Epithelial cell of prostate (primary cell): ENCODE measurements around the gene SLC44A1.

Source experiments
- DNase-seq: peaks from one replicate; pipeline ENCODE4 v3.0.0-alpha.2; 2011; ENCODE audit warnings: low read depth, low spot score
- H3K27ac ChIP-seq: fragments of 450-650 bp; 2 replicates; pipeline ENCODE4 v1.5.1; 2017; ENCODE audit warnings: mild to moderate bottlenecking

The SLC44A1 gene

GRCh38 chr9:105244003-105244733 lies at the start of gene SLC44A1:
Gene SLC44A1 (plus strand): TSS chr9:105244651. CDS start chr9:105244869, 218 bp downstream.
- DNase-seq, result peak; percentile 70
- peak within 1 kb of the TSS; percentile 79 for H3K27ac ChIP-seq

GRCh38 chr9:105195259-105195658 lies 49.2 kb upstream of the SLC44A1 start:
- peak; percentile 31 for DNase-seq
- H3K27ac ChIP-seq, result no peak overlapping the region

GRCh38 chr9:105198023-105198422 lies 46.4 kb upstream of the SLC44A1 start:
- no peak overlapping the region for H3K27ac ChIP-seq
- DNase-seq, result no peak

- no peak overlapping the region for H3K27ac ChIP-seq
- no peak for DNase-seq
Observed at GRCh38 chr9:105198865-105199264, 45.6 kb upstream of the SLC44A1 start.

GRCh38 chr9:105204416-105204815 lies 40.0 kb upstream of the SLC44A1 start:
- DNase-seq, result no peak
- no peak overlapping the region for H3K27ac ChIP-seq

- H3K27ac ChIP-seq, result no peak overlapping the region
Observed at GRCh38 chr9:105205787-105206495, 38.5 kb upstream of the SLC44A1 start.

GRCh38 chr9:105206496-105206820 lies 38.0 kb upstream of the SLC44A1 start:
- DNase-seq, result no peak
- H3K27ac ChIP-seq, result no peak overlapping the region

More at GRCh38 chr9:105205787-105206495, 38.5 kb upstream of the SLC44A1 start:
- no peak for DNase-seq

- no peak for DNase-seq
- H3K27ac ChIP-seq, result no peak overlapping the region
Observed at GRCh38 chr9:105206821-105207699, 37.4 kb upstream of the SLC44A1 start.

- no peak for DNase-seq
- H3K27ac ChIP-seq, result no peak overlapping the region
Observed at GRCh38 chr9:105216440-105217178, 27.8 kb upstream of the SLC44A1 start.

- H3K27ac ChIP-seq, result no peak overlapping the region
- no peak for DNase-seq
Observed at GRCh38 chr9:105218673-105219072, 25.8 kb upstream of the SLC44A1 start.

GRCh38 chr9:105219291-105219805 lies 25.1 kb upstream of the SLC44A1 start:
- no peak for DNase-seq
- H3K27ac ChIP-seq, result no peak overlapping the region

- no peak for DNase-seq
- no peak overlapping the region for H3K27ac ChIP-seq
Observed at GRCh38 chr9:105220451-105220850, 24.0 kb upstream of the SLC44A1 start.

GRCh38 chr9:105223544-105224140 lies 20.8 kb upstream of the SLC44A1 start:
- DNase-seq, result no peak

GRCh38 chr9:105226055-105226454 lies 18.4 kb upstream of the SLC44A1 start:
- DNase-seq, result no peak
- no peak overlapping the region for H3K27ac ChIP-seq

More at GRCh38 chr9:105223544-105224140, 20.8 kb upstream of the SLC44A1 start:
- no peak overlapping the region for H3K27ac ChIP-seq

- no peak overlapping the region for H3K27ac ChIP-seq
- no peak for DNase-seq
Observed at GRCh38 chr9:105232207-105232606, 12.2 kb upstream of the SLC44A1 start.

GRCh38 chr9:105233873-105234272 lies 10.6 kb upstream of the SLC44A1 start:
- H3K27ac ChIP-seq, result no peak overlapping the region
- DNase-seq, result no peak

GRCh38 chr9:105236261-105236660 lies 8.2 kb upstream of the SLC44A1 start:
- H3K27ac ChIP-seq, result no peak overlapping the region
- no peak for DNase-seq

- no peak overlapping the region for H3K27ac ChIP-seq
- DNase-seq, result no peak
Observed at GRCh38 chr9:105237246-105237645, 7.2 kb upstream of the SLC44A1 start.

- no peak for DNase-seq
- H3K27ac ChIP-seq, result no peak overlapping the region
Observed at GRCh38 chr9:105238302-105238701, 6.1 kb upstream of the SLC44A1 start.
